GM19467 (cell line): ENCODE results near the gene COL8A1.
"Not testable (repeated sequence)": the region's sequence is repeated elsewhere in the genome, so short reads cannot be mapped to it uniquely, and the experiment has no call there.

ENCODE experiments used
- ATAC-seq: cut with Tn5 transposase; IDR thresholded peaks from one replicate; pipeline ENCODE4 v1.9.1; 2021; ENCODE audit warnings: mild to moderate bottlenecking, moderate library complexity; ENCODE audit not compliant: unreplicated experiment

COL8A1 gene

GRCh38 chr3:99704417-99704816 lies 66.0 kb downstream of the COL8A1 start:
- ATAC-seq, result no peak

GRCh38 chr3:99706410-99706809 lies 68.0 kb downstream of the COL8A1 start:
- ATAC-seq, result no peak

- no peak for ATAC-seq
Observed at GRCh38 chr3:99708207-99708745, 69.9 kb downstream of the COL8A1 start.

- no peak for ATAC-seq
Observed at GRCh38 chr3:99709686-99710085, 71.3 kb downstream of the COL8A1 start.

GRCh38 chr3:99710094-99710493 lies 71.7 kb downstream of the COL8A1 start:
- no peak for ATAC-seq

- no peak for ATAC-seq
Observed at GRCh38 chr3:99711351-99711750, 73.0 kb downstream of the COL8A1 start.

- no peak for ATAC-seq
Observed at GRCh38 chr3:99712291-99712954, 74.0 kb downstream of the COL8A1 start.

GRCh38 chr3:99713440-99713839 lies 75.0 kb downstream of the COL8A1 start:
- no peak for ATAC-seq

- no peak for ATAC-seq
Observed at GRCh38 chr3:99714146-99714545, 75.8 kb downstream of the COL8A1 start.

GRCh38 chr3:99714575-99714974 lies 76.2 kb downstream of the COL8A1 start:
- ATAC-seq, result no peak

GRCh38 chr3:99716463-99716995 lies 78.1 kb downstream of the COL8A1 start:
- no peak for ATAC-seq

GRCh38 chr3:99720985-99721632 lies 82.7 kb downstream of the COL8A1 start:
- no peak for ATAC-seq

- no peak for ATAC-seq
Observed at GRCh38 chr3:99721633-99722007, 83.2 kb downstream of the COL8A1 start.

- ATAC-seq, result no peak
Observed at GRCh38 chr3:99724276-99724675, 85.9 kb downstream of the COL8A1 start.

- no peak for ATAC-seq
Observed at GRCh38 chr3:99730870-99731269, 92.5 kb downstream of the COL8A1 start.

GRCh38 chr3:99731499-99731898 lies 93.1 kb downstream of the COL8A1 start:
- ATAC-seq, result no peak

GRCh38 chr3:99740371-99740770 lies 102.0 kb downstream of the COL8A1 start:
- not testable (repeated sequence) for ATAC-seq

- ATAC-seq, result no peak
Observed at GRCh38 chr3:99741588-99741987, 103.2 kb downstream of the COL8A1 start.

- no peak for ATAC-seq
Observed at GRCh38 chr3:99747915-99748314, 109.5 kb downstream of the COL8A1 start.

- no peak for ATAC-seq
Observed at GRCh38 chr3:99751649-99752048, 113.3 kb downstream of the COL8A1 start.

- ATAC-seq, result peak; percentile 78
Observed at GRCh38 chr3:99753268-99753975, 115.0 kb downstream of the COL8A1 start.

- ATAC-seq, result no peak
Observed at GRCh38 chr3:99755831-99756230, 117.4 kb downstream of the COL8A1 start.
